ENCODE measurements around the gene QSOX1. TPM values are rescaled to one million over a fixed set of nuclear protein-coding genes. Genes with fewer than 3 reads are reported as not detected.
A peak's percentile ranks its signal among the peaks of the same experiment; 100 is the strongest.

Gene QSOX1
- total RNA-seq, 1 experiment from 2014 or later, result 192 TPM

DNA sequence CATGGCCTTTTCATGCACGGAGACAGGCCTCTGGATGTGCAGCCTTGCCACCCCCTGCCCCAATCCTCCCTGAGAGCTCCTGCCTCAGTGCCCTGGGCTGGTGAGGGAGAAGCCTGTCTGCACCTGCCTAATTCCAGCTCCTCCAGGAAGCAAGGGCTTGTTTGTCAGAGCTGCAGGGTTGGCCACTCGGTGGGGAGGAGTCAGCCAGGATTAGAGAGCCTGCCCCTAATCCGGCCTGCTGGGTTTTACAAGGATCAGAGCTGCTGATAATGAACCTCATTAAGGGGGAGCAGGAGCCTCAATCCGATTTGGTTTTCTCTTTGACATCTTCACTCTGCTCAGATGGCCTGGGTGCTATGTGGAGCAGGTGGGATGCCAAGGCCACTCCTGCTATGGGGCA, 43.5 kb downstream of the QSOX1 start:
- Histone ChIP-seq H3K4me1 (ENCODE audit: insufficient read depth, low read length) (no peaks in the 10 kb centered on the region), H4K20me1 (ENCODE audit: low read length) (no peaks in the 10 kb centered on the region), H3K9me3 (ENCODE audit: low read length) (no peaks in the 10 kb centered on the region), H3K4me3 (ENCODE audit: low read length) (no peak overlapping the region), H3K9me2 (replicated peaks; ENCODE audit: low read length) (no peaks in the 10 kb centered on the region), H3K4me2 (ENCODE audit: low read length) (no peak overlapping the region), H3K9ac (ENCODE audit: low read length) (no peak overlapping the region), H3F3A (ENCODE audit: low read length, unreplicated experiment) (no peaks in the 10 kb centered on the region), H3K27me3 (ENCODE audit: low read length) (no peaks in the 10 kb centered on the region), H3K36me3 (ENCODE audit: low read depth, low read length) (peaks cover 21% of the 10 kb centered on the region; the same call in 1 of the 2 replicates), H3K27ac (ENCODE audit: low read length) (no peak overlapping the region), H3K79me2 (ENCODE audit: low read length) (no peaks in the 10 kb centered on the region), H2AFZ (ENCODE audit: low read length) (no peak overlapping the region)
- POLR2A ChIA-PET (ENCODE audit: unreplicated experiment), result no interaction called here
- CTCF ChIA-PET, result no interaction called here
- intact Hi-C loops (cut with micrococcal nuclease), result no loop called here
- no TSS peak for BruUV-seq (replicated peaks)
- ATAC-seq (peak; percentile 9; the same call in 1 of the 2 replicates), DNase-seq (no peak)
- TF ChIP-seq, protein P1, sequence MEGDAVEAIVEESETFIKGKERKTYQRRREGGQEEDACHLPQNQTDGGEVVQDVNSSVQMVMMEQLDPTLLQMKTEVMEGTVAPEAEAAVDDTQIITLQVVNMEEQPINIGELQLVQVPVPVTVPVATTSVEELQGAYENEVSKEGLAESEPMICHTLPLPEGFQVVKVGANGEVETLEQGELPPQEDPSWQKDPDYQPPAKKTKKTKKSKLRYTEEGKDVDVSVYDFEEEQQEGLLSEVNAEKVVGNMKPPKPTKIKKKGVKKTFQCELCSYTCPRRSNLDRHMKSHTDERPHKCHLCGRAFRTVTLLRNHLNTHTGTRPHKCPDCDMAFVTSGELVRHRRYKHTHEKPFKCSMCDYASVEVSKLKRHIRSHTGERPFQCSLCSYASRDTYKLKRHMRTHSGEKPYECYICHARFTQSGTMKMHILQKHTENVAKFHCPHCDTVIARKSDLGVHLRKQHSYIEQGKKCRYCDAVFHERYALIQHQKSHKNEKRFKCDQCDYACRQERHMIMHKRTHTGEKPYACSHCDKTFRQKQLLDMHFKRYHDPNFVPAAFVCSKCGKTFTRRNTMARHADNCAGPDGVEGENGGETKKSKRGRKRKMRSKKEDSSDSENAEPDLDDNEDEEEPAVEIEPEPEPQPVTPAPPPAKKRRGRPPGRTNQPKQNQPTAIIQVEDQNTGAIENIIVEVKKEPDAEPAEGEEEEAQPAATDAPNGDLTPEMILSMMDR (conservative IDR thresholded peaks at IDR 0.05; ENCODE audit: low read depth, low read length), result no peak
- TF ChIP-seq EZH2 (IDR thresholded peaks at IDR 0.05; ENCODE audit: low read length, unreplicated experiment), result no peak

DNA sequence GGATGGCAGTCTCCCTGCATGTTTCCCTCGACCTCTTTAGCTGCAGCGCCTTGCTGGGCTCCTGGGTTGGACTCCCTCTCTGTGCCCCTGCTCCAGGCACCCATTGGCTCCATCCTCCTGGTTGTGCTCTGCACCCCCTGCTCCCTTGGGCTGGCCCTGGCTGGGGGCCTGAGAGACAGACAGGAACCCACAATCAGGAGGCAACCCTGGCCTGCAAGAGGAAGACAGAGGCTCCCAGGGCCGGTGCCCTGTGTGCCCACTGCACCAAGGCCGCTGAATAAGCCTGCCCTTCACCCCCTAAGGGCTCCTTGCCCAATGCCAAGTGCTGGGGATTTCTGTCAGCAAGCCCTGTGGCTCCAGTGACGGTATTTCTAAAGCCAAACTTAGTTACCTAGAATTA, 43.9 kb downstream of the QSOX1 start:
- DNase-seq (no peak), ATAC-seq (no peak)
- intact Hi-C loops (cut with micrococcal nuclease), result no loop called here
- ChIA-PET CTCF (no interaction called here), POLR2A (ENCODE audit: unreplicated experiment) (no interaction called here)
- no TSS peak for BruUV-seq (replicated peaks)
- no peak overlapping the region for H3K4me3 ChIP-seq (ENCODE audit: low read length)
- TF ChIP-seq EZH2 (IDR thresholded peaks at IDR 0.05; ENCODE audit: low read length, unreplicated experiment), result no peak
- TF ChIP-seq EZH2phosphoT487 (IDR thresholded peaks at IDR 0.05; ENCODE audit: borderline replicate concordance, low read length), result no peak
- TF ChIP-seq, protein P1 (conservative IDR thresholded peaks at IDR 0.05; ENCODE audit: low read depth, low read length), result no peak
- H4K20me1 ChIP-seq (ENCODE audit: low read length), result no peaks in the 10 kb centered on the region
- no peaks in the 10 kb centered on the region for H3K9me2 ChIP-seq (replicated peaks; ENCODE audit: low read length)
- peaks cover 21% of the 10 kb centered on the region; the same call in 1 of the 2 replicates for H3K36me3 ChIP-seq (ENCODE audit: low read depth, low read length)
- no peak overlapping the region for H3K4me2 ChIP-seq (ENCODE audit: low read length)
- H3K9me3 ChIP-seq (ENCODE audit: low read length), result no peaks in the 10 kb centered on the region
- H3K27ac ChIP-seq (ENCODE audit: low read length), result no peak overlapping the region
- no peaks in the 10 kb centered on the region for H3F3A ChIP-seq (ENCODE audit: low read length, unreplicated experiment)
- H3K27me3 ChIP-seq (ENCODE audit: low read length), result no peaks in the 10 kb centered on the region
- H2AFZ ChIP-seq (ENCODE audit: low read length), result no peak overlapping the region
- H3K79me2 ChIP-seq (ENCODE audit: low read length), result no peaks in the 10 kb centered on the region
- H3K4me1 ChIP-seq (ENCODE audit: insufficient read depth, low read length), result no peaks in the 10 kb centered on the region
- no peak overlapping the region for H3K9ac ChIP-seq (ENCODE audit: low read length)

DNA sequence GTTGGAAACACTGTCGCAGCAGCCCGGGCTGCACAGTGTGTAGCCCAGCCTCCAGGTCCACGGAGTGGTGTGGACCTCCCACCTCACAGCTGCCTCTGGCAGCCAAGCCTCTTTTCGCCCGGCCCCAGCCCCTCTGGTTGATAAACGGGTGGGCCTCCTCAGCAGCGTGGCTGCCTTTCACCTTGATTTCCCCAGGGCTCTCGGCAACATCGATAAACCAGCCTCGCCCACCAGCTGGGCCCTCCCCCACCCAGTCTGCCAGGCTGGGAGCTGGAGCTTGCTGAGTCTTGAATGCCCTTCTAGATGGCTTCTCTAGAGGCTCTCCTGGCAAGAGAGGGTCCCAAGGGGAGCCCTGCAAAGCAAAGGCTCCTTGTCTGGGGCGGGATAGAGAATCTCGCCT, 44.3 kb downstream of the QSOX1 start:
- Histone ChIP-seq H3K27me3 (ENCODE audit: low read length) (no peaks in the 10 kb centered on the region), H3K9me3 (ENCODE audit: low read length) (no peaks in the 10 kb centered on the region), H3K79me2 (ENCODE audit: low read length) (no peaks in the 10 kb centered on the region), H3K9me2 (replicated peaks; ENCODE audit: low read length) (no peaks in the 10 kb centered on the region), H3K9ac (ENCODE audit: low read length) (no peak overlapping the region), H3K27ac (ENCODE audit: low read length) (no peak overlapping the region), H3K4me3 (ENCODE audit: low read length) (no peak overlapping the region), H2AFZ (ENCODE audit: low read length) (no peak overlapping the region), H4K20me1 (ENCODE audit: low read length) (no peaks in the 10 kb centered on the region), H3K4me2 (ENCODE audit: low read length) (no peak overlapping the region), H3K4me1 (ENCODE audit: insufficient read depth, low read length) (no peaks in the 10 kb centered on the region), H3K36me3 (ENCODE audit: low read depth, low read length) (peaks cover 21% of the 10 kb centered on the region; the same call in 1 of the 2 replicates), H3F3A (ENCODE audit: low read length, unreplicated experiment) (no peaks in the 10 kb centered on the region)
- BruUV-seq (replicated peaks), result no TSS peak
- TF ChIP-seq, protein P1 (conservative IDR thresholded peaks at IDR 0.05; ENCODE audit: low read depth, low read length), result no peak
- TF ChIP-seq EZH2phosphoT487 (IDR thresholded peaks at IDR 0.05; ENCODE audit: borderline replicate concordance, low read length) (no peak), EZH2 (IDR thresholded peaks at IDR 0.05; ENCODE audit: low read length, unreplicated experiment) (no peak)
- intact Hi-C loops (cut with micrococcal nuclease), result no loop called here
- ChIA-PET POLR2A (ENCODE audit: unreplicated experiment) (no interaction called here), CTCF (no interaction called here)
- no peak for DNase-seq
- no peak for ATAC-seq

Data from PC-3 (cell line).